22Rv1 (cell line): ENCODE results near the gene NSG1.

Source experiments
- CTCF ChIP-seq: fragments of 450-650 bp; IDR thresholded peaks from 2 replicates; pipeline ENCODE4 v1.5.1; 2017; ENCODE audit warnings: mild to moderate bottlenecking
- ZFX ChIP-seq: fragments of 450-650 bp; IDR thresholded peaks from 2 replicates; pipeline ENCODE4 v1.6.1; 2017; ENCODE audit warnings: antibody characterized with exemption, borderline replicate concordance

GRCh38 chr4:4379540-4380087 lies 7.3 kb upstream of the NSG1 start:
- TF ChIP-seq CTCF (no peak), ZFX (no peak)
